ENCODE measurements around the gene PPP1R14C.

DNA sequence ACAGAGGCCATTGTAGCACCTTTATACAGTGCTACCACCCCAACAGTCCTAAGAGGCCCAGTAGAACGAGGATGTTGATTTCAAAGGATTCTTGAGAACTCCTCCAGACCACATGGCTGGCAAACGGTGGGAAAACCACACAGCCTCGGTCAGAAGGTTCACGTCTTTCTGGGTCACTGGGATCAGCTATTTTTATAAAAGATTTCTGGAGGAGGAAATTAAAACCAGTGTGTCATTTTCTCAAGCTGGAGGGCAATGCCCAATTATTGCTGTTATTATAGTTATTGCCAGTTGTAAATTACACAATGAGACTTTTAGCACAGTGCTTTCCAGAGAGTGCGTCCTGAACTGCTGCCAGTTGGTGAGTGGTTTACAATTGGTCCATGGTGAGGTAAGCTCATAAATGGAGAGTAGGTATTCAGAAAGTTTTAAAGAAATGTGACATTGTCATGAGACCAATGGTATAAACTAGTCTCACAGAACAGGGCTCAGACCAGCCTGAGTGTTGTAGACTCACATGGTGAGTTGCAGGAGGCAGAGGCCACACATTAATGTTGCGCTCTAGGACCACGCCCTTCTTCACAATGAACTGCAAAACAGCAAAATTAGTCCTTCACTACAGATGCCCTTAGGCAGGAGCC is 8.4 kb upstream of the PPP1R14C start:
- TF ChIP-seq CTCF (conservative IDR thresholded peaks at IDR 0.05 in 1 of 2, IDR thresholded peaks at IDR 0.05 in 1 of 2; ENCODE audit: low read depth in 1 of 2, low read length in 2 of 2) = no peak
- TF ChIP-seq EZH2 (IDR thresholded peaks at IDR 0.05; ENCODE audit: low read length, missing control alignments) = no peak

Measured in fibroblast of lung (primary cell).